ENCODE measurements around the gene ZC3H18.
A peak's percentile ranks its signal among the peaks of the same experiment; 100 is the strongest.

Gene ZC3H18

DNA sequence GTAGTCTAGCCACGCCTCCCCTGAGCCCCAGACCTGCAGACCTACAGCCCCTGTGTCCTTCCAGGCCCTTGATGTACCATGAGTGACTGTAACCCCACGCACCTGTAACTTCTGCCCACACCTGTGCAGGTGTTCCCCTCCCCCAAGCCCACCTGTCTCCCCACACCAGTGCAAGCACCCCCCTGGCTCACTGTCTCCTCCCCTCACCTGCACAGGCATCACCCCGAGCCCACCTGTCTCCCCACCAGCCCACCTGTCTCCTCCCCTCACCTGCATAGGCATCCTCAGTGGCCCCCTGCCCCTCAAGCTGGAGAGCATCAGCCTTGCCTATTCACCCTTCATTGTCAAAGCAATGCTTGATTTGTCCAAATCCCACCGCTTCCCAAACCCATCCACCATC, 32.3 kb upstream of the ZC3H18 start:
- no peak overlapping the region for H3K27ac ChIP-seq (ENCODE audit: low read depth, low read length)
- H3K27me3 ChIP-seq (ENCODE audit: insufficient read depth, low read length, poor library complexity) = no peaks in the 10 kb centered on the region
- H3K23ac ChIP-seq (ENCODE audit: low read length) = no peak overlapping the region
- no peaks in the 10 kb centered on the region for H3K36me3 ChIP-seq (ENCODE audit: control insufficient read depth, insufficient read depth, low read length)
- no peak overlapping the region for H3K9ac ChIP-seq (ENCODE audit: low read length)
- H4K8ac ChIP-seq (ENCODE audit: low read depth, low read length) = no peak overlapping the region
- no peak overlapping the region for H3K4ac ChIP-seq (ENCODE audit: low read depth, low read length)
- no peak overlapping the region for H2BK5ac ChIP-seq (ENCODE audit: low read length)
- H3K4me3 ChIP-seq (ENCODE audit: low read length) = no peak overlapping the region
- H3K79me1 ChIP-seq (ENCODE audit: low read length) = peaks cover 4% of the 10 kb centered on the region
- H3K4me1 ChIP-seq (ENCODE audit: control insufficient read depth, low read depth, low read length) = peaks cover 2% of the 10 kb centered on the region
- no peak overlapping the region for H3K18ac ChIP-seq (ENCODE audit: low read length)
- no CpG with 5 or more reads among the region's 4 CpGs for WGBS (ENCODE audit: extremely low coverage, insufficient coverage, low lambda C conversion rate)
- DNase-seq = no peak
- H3K4me2 ChIP-seq (ENCODE audit: low read length) = no peak overlapping the region
- no peak overlapping the region for H4K5ac ChIP-seq (ENCODE audit: low read length)
- H3K79me2 ChIP-seq (ENCODE audit: control insufficient read depth, insufficient read depth, low read length) = no peaks in the 10 kb centered on the region
- no peak overlapping the region for H2AK5ac ChIP-seq (ENCODE audit: low read length)
- no peak overlapping the region for H2BK15ac ChIP-seq (replicated peaks; ENCODE audit: low read depth)
- H3K56ac ChIP-seq (ENCODE audit: low read length) = no peak overlapping the region
- no peak overlapping the region for H2BK120ac ChIP-seq (ENCODE audit: low read depth, low read length)

DNA sequence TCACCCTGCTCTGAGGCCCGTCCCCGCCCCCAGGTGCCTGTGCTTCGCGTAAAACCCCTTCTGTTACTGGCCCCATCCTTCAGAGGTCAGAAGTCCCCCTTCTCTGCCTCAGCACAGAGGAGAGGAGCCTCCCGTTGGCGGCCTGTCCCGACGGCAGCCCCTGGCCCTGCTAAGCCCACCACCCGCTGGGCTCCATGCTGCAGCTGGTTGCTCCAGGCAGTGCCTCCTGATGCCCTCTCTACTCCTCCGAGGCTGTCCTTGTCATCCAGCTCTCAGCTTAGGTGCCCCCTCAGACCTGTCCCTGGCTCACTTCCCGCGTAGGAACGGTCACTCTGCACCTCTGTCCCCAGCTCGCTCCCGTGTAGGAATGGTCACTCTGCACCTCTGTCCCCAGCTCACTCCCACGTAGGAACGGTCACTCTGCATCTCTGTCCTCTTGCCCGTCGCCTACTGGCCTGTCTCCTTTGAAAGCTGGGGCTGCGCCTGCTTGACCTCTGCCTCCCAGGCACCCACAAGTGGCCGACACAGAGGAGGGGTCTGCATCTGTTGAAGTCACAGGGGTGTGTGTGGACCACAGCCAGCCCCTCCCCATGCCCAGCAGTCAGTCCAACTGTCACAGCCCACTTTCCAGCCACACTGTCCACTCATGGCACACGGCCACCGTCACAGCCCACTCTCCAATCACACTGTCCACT, 31.7 kb upstream of the ZC3H18 start:
- no peaks in the 10 kb centered on the region for H3K79me2 ChIP-seq (ENCODE audit: control insufficient read depth, insufficient read depth, low read length)
- H3K56ac ChIP-seq (ENCODE audit: low read length) = peak overlapping the region; percentile 2
- H2BK120ac ChIP-seq (ENCODE audit: low read depth, low read length) = no peak overlapping the region
- no peak overlapping the region for H3K4me3 ChIP-seq (ENCODE audit: low read length)
- H3K27me3 ChIP-seq (ENCODE audit: insufficient read depth, low read length, poor library complexity) = no peaks in the 10 kb centered on the region
- no peak overlapping the region for H3K18ac ChIP-seq (ENCODE audit: low read length)
- no peak for DNase-seq
- H3K9ac ChIP-seq (ENCODE audit: low read length) = no peak overlapping the region
- WGBS (ENCODE audit: extremely low coverage, insufficient coverage, low lambda C conversion rate) = no CpG with 5 or more reads among the region's 23 CpGs
- no peak overlapping the region for H3K23ac ChIP-seq (ENCODE audit: low read length)
- no peak overlapping the region for H4K8ac ChIP-seq (ENCODE audit: low read depth, low read length)
- H3K4me1 ChIP-seq (ENCODE audit: control insufficient read depth, low read depth, low read length) = peaks cover 2% of the 10 kb centered on the region
- H2AK5ac ChIP-seq (ENCODE audit: low read length) = no peak overlapping the region
- no peak overlapping the region for H2BK5ac ChIP-seq (ENCODE audit: low read length)
- no peak overlapping the region for H4K5ac ChIP-seq (ENCODE audit: low read length)
- H3K36me3 ChIP-seq (ENCODE audit: control insufficient read depth, insufficient read depth, low read length) = no peaks in the 10 kb centered on the region
- no peak overlapping the region for H3K27ac ChIP-seq (ENCODE audit: low read depth, low read length)
- peaks cover 4% of the 10 kb centered on the region for H3K79me1 ChIP-seq (ENCODE audit: low read length)
- H3K4me2 ChIP-seq (ENCODE audit: low read length) = no peak overlapping the region
- H2BK15ac ChIP-seq (replicated peaks; ENCODE audit: low read depth) = no peak overlapping the region
- H3K4ac ChIP-seq (ENCODE audit: low read depth, low read length) = no peak overlapping the region

DNA sequence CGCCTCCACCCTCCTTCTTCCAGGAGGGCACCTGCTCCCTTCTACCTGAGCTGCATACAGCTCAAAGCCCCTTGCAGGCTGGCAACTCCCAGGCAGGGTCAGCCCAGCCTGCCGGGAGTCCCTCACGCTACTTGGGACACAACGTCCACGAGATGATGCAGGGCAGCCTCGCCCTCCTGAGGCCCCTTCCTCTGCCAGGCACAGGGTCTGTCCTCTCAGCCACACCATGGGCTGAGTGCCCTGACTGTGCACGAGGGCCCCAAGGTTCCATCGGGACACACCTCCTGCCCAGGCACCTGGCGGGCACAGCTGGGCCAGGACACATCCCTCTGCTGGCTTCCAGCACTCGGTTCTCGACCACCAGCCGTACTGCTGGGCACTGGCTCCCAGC, 30.9 kb upstream of the ZC3H18 start:
- H3K4me3 ChIP-seq (ENCODE audit: low read length) = no peak overlapping the region
- H2BK15ac ChIP-seq (replicated peaks; ENCODE audit: low read depth) = no peak overlapping the region
- no peak overlapping the region for H3K9ac ChIP-seq (ENCODE audit: low read length)
- no peak overlapping the region for H2BK120ac ChIP-seq (ENCODE audit: low read depth, low read length)
- no peak overlapping the region for H3K27ac ChIP-seq (ENCODE audit: low read depth, low read length)
- no peak overlapping the region for H3K4me2 ChIP-seq (ENCODE audit: low read length)
- no peak for DNase-seq
- no peaks in the 10 kb centered on the region for H3K79me2 ChIP-seq (ENCODE audit: control insufficient read depth, insufficient read depth, low read length)
- H2AK5ac ChIP-seq (ENCODE audit: low read length) = no peak overlapping the region
- no CpG with 5 or more reads among the region's 12 CpGs for WGBS (ENCODE audit: extremely low coverage, insufficient coverage, low lambda C conversion rate)
- no peaks in the 10 kb centered on the region for H3K27me3 ChIP-seq (ENCODE audit: insufficient read depth, low read length, poor library complexity)
- H3K4me1 ChIP-seq (ENCODE audit: control insufficient read depth, low read depth, low read length) = peaks cover 2% of the 10 kb centered on the region
- no peak overlapping the region for H2BK5ac ChIP-seq (ENCODE audit: low read length)
- H4K5ac ChIP-seq (ENCODE audit: low read length) = no peak overlapping the region
- H4K8ac ChIP-seq (ENCODE audit: low read depth, low read length) = no peak overlapping the region
- peaks cover 4% of the 10 kb centered on the region for H3K79me1 ChIP-seq (ENCODE audit: low read length)
- no peak overlapping the region for H3K56ac ChIP-seq (ENCODE audit: low read length)
- no peak overlapping the region for H3K18ac ChIP-seq (ENCODE audit: low read length)
- no peaks in the 10 kb centered on the region for H3K36me3 ChIP-seq (ENCODE audit: control insufficient read depth, insufficient read depth, low read length)
- H3K4ac ChIP-seq (ENCODE audit: low read depth, low read length) = no peak overlapping the region
- no peak overlapping the region for H3K23ac ChIP-seq (ENCODE audit: low read length)

DNA sequence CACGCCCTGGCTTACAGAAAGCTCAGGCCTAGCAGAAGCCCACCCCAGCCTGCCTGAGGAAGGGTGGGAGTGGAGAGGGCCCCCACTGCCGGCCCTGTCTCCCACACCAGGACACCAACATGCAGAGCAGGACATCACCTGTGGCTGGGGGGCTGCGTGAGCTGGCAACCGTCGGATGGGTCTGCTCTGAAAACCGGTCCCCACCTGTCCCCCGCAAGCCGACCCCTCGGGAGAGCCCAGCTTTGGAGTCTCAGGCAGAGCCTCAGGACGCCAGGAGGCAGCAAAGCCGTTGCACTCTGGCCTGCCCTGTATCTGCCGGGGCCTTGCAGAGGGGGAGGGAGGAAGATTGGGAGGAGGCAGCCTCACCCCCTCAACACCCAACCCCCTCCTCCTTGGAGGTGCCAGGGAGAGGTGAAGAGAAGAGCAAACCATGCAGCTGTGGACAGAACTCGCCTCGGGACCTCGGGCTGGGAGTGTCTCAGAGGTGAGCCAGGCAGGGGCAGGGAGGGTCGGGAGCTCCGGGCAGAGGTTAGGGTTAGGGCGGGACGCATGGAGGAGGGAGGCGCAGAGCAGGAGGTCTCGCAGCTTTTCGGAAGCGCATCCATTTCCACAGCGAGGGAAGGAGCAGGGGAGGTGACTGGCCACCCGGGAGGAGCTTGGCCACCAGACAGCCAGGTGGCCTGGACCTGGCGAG, 30.4 kb upstream of the ZC3H18 start:
- no peak overlapping the region for H2BK15ac ChIP-seq (replicated peaks; ENCODE audit: low read depth)

DNA sequence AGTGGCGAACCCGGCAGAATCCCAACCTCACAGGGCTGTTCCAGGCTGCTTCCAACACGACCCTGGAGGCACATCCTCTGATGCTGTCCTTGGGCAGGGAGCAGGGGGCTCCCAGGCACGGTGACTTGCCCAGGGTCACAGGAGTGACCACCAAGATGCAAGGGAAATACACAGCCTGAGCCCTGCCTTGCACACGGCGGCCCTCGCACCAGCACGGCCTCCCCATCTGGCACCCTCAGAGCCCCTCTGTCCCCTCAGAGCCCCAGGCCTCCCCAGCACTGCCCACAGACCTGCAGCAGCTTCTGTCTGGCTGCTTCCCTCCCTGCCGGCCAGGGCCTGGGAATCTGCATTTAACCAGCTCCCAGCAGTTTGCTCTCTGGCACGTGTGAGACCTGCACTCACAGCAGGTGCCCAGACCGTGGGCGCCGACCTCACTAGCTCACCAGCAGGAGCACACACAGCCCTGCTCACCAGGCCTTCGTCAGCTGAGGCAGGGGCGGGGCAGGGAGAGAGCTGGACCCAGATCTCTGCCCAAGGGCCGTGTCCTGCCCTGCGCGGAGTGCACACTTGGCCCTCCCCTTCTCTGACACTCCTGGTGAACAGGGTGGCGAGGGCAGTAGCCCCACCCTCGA, 29.7 kb upstream of the ZC3H18 start:
- H3K23ac ChIP-seq (ENCODE audit: low read length) = no peak overlapping the region
- H3K4me2 ChIP-seq (ENCODE audit: low read length) = no peak overlapping the region
- no peak overlapping the region for H3K56ac ChIP-seq (ENCODE audit: low read length)
- H2BK120ac ChIP-seq (ENCODE audit: low read depth, low read length) = no peak overlapping the region
- H3K18ac ChIP-seq (ENCODE audit: low read length) = no peak overlapping the region
- WGBS (ENCODE audit: extremely low coverage, insufficient coverage, low lambda C conversion rate) = no CpG with 5 or more reads among the region's 20 CpGs
- DNase-seq = no peak
- H3K79me1 ChIP-seq (ENCODE audit: low read length) = no peaks in the 10 kb centered on the region
- no peaks in the 10 kb centered on the region for H3K36me3 ChIP-seq (ENCODE audit: control insufficient read depth, insufficient read depth, low read length)
- no peak overlapping the region for H3K4ac ChIP-seq (ENCODE audit: low read depth, low read length)
- H4K5ac ChIP-seq (ENCODE audit: low read length) = no peak overlapping the region
- H2BK15ac ChIP-seq (replicated peaks; ENCODE audit: low read depth) = no peak overlapping the region
- no peaks in the 10 kb centered on the region for H3K79me2 ChIP-seq (ENCODE audit: control insufficient read depth, insufficient read depth, low read length)
- no peak overlapping the region for H2AK5ac ChIP-seq (ENCODE audit: low read length)
- no peak overlapping the region for H4K8ac ChIP-seq (ENCODE audit: low read depth, low read length)
- H2BK5ac ChIP-seq (ENCODE audit: low read length) = no peak overlapping the region
- no peak overlapping the region for H3K4me3 ChIP-seq (ENCODE audit: low read length)
- no peak overlapping the region for H3K27ac ChIP-seq (ENCODE audit: low read depth, low read length)
- H3K27me3 ChIP-seq (ENCODE audit: insufficient read depth, low read length, poor library complexity) = no peaks in the 10 kb centered on the region
- H3K4me1 ChIP-seq (ENCODE audit: control insufficient read depth, low read depth, low read length) = no peaks in the 10 kb centered on the region
- H3K9ac ChIP-seq (ENCODE audit: low read length) = no peak overlapping the region

More for the DNA sequence above, 30.4 kb upstream of the ZC3H18 start:
- Histone ChIP-seq H3K27ac (ENCODE audit: low read depth, low read length) (no peak overlapping the region), H2BK5ac (ENCODE audit: low read length) (no peak overlapping the region), H3K4me1 (ENCODE audit: control insufficient read depth, low read depth, low read length) (peaks cover 2% of the 10 kb centered on the region), H4K8ac (ENCODE audit: low read depth, low read length) (no peak overlapping the region), H3K9ac (ENCODE audit: low read length) (no peak overlapping the region), H3K23ac (ENCODE audit: low read length) (no peak overlapping the region), H3K4me3 (ENCODE audit: low read length) (no peak overlapping the region), H3K56ac (ENCODE audit: low read length) (no peak overlapping the region), H3K4ac (ENCODE audit: low read depth, low read length) (no peak overlapping the region), H3K36me3 (ENCODE audit: control insufficient read depth, insufficient read depth, low read length) (no peaks in the 10 kb centered on the region), H3K27me3 (ENCODE audit: insufficient read depth, low read length, poor library complexity) (no peaks in the 10 kb centered on the region), H2BK120ac (ENCODE audit: low read depth, low read length) (no peak overlapping the region), H3K79me1 (ENCODE audit: low read length) (peaks cover 4% of the 10 kb centered on the region), H2AK5ac (ENCODE audit: low read length) (no peak overlapping the region), H4K5ac (ENCODE audit: low read length) (no peak overlapping the region), H3K18ac (ENCODE audit: low read length) (no peak overlapping the region), H3K79me2 (ENCODE audit: control insufficient read depth, insufficient read depth, low read length) (no peaks in the 10 kb centered on the region), H3K4me2 (ENCODE audit: low read length) (no peak overlapping the region)
- no CpG with 5 or more reads among the region's 26 CpGs for WGBS (ENCODE audit: extremely low coverage, insufficient coverage, low lambda C conversion rate)
- DNase-seq = peak; percentile 39
